ENCODE data around the gene DUOXA1. TPM values are rescaled to one million over a fixed set of nuclear protein-coding genes. Genes with fewer than 3 reads are reported as not detected.
"Not testable (repeated sequence)": the region's sequence is repeated elsewhere in the genome, so short reads cannot be mapped to it uniquely, and the experiment has no call there.

The DUOXA1 gene
- total and polyA plus RNA-seq, 2 donors, result 12.1 to 12.3 TPM

DNA sequence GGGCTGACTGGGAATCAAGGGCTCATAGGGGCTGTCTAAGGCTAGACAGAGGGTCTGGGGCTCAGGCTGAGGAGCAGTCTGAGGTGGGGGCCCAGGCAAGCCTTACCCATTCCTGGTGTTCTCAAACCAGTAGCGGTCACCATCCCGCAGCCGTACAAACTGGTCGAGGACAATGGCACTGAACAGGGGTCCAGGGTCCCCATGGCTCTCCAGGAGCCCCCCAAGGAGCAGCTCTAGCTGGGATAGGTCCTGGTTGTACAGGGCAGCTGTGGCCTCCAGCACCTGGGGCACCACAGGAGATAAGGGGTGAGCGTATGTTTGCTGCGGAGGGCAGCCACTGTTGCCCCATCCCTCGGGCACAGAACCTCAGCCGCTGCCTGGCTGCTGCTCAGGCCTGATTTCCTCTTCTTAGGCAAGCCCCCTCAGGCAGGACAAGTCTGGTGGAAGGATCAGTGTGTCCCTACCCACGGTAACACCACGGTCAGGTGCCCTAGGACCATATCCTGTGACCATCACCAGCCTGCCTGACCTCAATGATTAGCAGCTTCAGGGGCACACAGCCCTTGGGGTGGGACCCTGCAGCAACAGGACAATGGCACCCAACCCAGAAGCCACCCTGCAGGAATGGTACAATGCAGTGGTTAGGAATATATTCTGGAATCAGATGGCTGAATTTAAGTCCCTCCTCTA lies 21.6 kb downstream of the DUOXA1 start:
- Histone ChIP-seq H3K4me1 (ENCODE audit: insufficient read depth) (no peaks in the 10 kb centered on the region), H3K36me3 (ENCODE audit: insufficient read depth) (no peaks in the 10 kb centered on the region), H3K4me3 (ENCODE audit: low read depth, low read length) (no peak overlapping the region), H3K27ac (ENCODE audit: low read depth) (no peak overlapping the region)
- DNase-seq (ENCODE audit: extremely low spot score), result no peak
- 91% methylated on average over 10 of the region's 10 CpGs for WGBS

DNA sequence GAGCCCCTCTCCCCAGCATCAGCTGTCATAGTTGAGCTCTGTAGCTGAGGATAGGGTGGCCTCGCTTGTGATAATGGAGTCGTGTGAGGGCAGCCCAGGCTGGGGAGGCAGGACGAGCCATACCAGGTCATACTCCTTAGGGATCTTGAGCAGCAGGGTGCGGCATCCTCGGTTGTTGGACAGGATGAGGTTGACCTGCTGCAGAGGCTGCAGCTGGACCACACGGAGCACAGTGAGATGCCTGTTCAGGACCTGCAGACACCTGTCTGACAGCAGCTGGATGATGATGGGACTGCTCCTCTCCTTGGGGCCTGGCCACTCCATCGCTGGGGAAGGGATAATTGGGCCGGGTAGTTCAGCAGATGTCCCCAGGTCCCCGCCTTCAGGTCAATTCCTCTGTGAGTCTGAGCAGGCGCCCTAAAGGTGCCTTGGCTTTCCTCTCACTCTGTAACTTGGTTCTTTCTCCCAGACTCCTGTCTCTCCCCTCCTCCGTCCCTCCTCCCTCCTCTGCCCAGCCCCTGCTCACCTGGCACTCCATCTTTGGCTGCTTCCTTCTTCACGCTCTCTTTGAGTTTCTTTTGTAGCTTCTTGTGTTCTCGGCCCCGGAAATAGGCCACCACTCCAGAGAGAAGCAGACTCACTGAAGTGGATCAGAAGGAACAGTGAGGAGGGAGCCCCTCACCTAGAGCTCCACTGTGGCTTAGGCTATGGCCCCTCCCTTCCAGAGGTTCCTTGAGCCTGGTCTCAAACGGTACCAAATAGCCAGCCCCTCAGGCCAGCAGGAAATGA lies 23.5 kb downstream of the DUOXA1 start:
- DNase-seq (ENCODE audit: extremely low spot score), result no peak
- H3K27ac ChIP-seq (ENCODE audit: low read depth), result no peak overlapping the region
- no peaks in the 10 kb centered on the region for H3K4me1 ChIP-seq (ENCODE audit: insufficient read depth)
- no peak overlapping the region for H3K4me3 ChIP-seq (ENCODE audit: low read depth, low read length)
- WGBS, result 77% methylated on average over 15 of the region's 15 CpGs
- no peaks in the 10 kb centered on the region for H3K36me3 ChIP-seq (ENCODE audit: insufficient read depth)

- no peak overlapping the region for H3K27ac ChIP-seq (ENCODE audit: low read depth)
- no peak for DNase-seq (ENCODE audit: extremely low spot score)
- H3K4me1 ChIP-seq (ENCODE audit: insufficient read depth), result no peaks in the 10 kb centered on the region
- 93% methylated on average over 11 of the region's 11 CpGs for WGBS
- no peak overlapping the region for H3K4me3 ChIP-seq (ENCODE audit: low read depth, low read length)
- H3K36me3 ChIP-seq (ENCODE audit: insufficient read depth), result no peaks in the 10 kb centered on the region
Observed at GRCh38 chr15:45105586-45105985, 24.1 kb downstream of the DUOXA1 start.

GRCh38 chr15:45104170-45104569 lies 25.5 kb downstream of the DUOXA1 start:
- not testable (repeated sequence) for H3K27ac ChIP-seq (ENCODE audit: low read depth); H3K4me1 ChIP-seq (ENCODE audit: insufficient read depth); H3K36me3 ChIP-seq (ENCODE audit: insufficient read depth); DNase-seq (ENCODE audit: extremely low spot score); H3K4me3 ChIP-seq (ENCODE audit: low read depth, low read length)
- 91% methylated on average over 9 of the region's 9 CpGs for WGBS

DNA sequence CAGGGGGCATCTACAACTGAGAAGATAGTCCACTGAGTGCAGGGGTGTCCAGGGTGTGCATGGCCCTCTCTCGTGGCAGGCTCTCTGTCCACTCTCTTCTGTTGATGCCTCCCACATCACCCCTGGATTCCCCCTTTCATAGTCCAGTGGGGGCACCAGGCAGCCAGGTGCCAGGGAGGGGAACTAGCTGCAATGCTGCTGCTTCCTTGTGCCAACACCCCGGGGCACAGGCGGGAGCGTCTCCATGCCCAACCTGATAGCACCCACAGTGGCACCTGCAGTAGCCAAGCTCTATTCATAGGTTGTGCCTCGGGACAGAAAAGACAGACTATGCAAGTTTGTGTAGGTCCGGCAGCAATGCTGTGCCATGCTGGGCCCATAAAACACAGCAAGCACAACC lies 27.5 kb downstream of the DUOXA1 start:
- no peak overlapping the region for H3K27ac ChIP-seq (ENCODE audit: low read depth)
- H3K4me1 ChIP-seq (ENCODE audit: insufficient read depth), result no peaks in the 10 kb centered on the region
- 92% methylated on average over 6 of the region's 6 CpGs for WGBS
- no peaks in the 10 kb centered on the region for H3K36me3 ChIP-seq (ENCODE audit: insufficient read depth)
- H3K4me3 ChIP-seq (ENCODE audit: low read depth, low read length), result no peak overlapping the region
- DNase-seq (ENCODE audit: extremely low spot score), result no peak

GRCh38 chr15:45101749-45102148 lies 27.9 kb downstream of the DUOXA1 start:
- Histone ChIP-seq H3K4me3 (ENCODE audit: low read depth, low read length) (no peak overlapping the region), H3K4me1 (ENCODE audit: insufficient read depth) (no peaks in the 10 kb centered on the region), H3K27ac (ENCODE audit: low read depth) (no peak overlapping the region), H3K36me3 (ENCODE audit: insufficient read depth) (no peaks in the 10 kb centered on the region)
- DNase-seq (ENCODE audit: extremely low spot score), result no peak
- 90% methylated on average over 12 of the region's 12 CpGs for WGBS

- 51% methylated on average over 7 of the region's 7 CpGs for WGBS
- H3K4me3 ChIP-seq (ENCODE audit: low read depth, low read length), result no peak overlapping the region
- no peaks in the 10 kb centered on the region for H3K36me3 ChIP-seq (ENCODE audit: insufficient read depth)
- no peak overlapping the region for H3K27ac ChIP-seq (ENCODE audit: low read depth)
- no peaks in the 10 kb centered on the region for H3K4me1 ChIP-seq (ENCODE audit: insufficient read depth)
- no peak for DNase-seq (ENCODE audit: extremely low spot score)
Observed at GRCh38 chr15:45100884-45101625, 28.6 kb downstream of the DUOXA1 start.

- Histone ChIP-seq H3K27ac (ENCODE audit: low read depth) (no peak overlapping the region), H3K4me3 (ENCODE audit: low read depth, low read length) (no peak overlapping the region), H3K36me3 (ENCODE audit: insufficient read depth) (no peaks in the 10 kb centered on the region), H3K4me1 (ENCODE audit: insufficient read depth) (no peaks in the 10 kb centered on the region)
- 87% methylated on average over 23 of the region's 23 CpGs for WGBS
- no peak for DNase-seq (ENCODE audit: extremely low spot score)
Observed at GRCh38 chr15:45099549-45100165, 30.0 kb downstream of the DUOXA1 start.

- DNase-seq (ENCODE audit: extremely low spot score), result no peak
Observed at GRCh38 chr15:45097466-45097865, 32.2 kb downstream of the DUOXA1 start.

GRCh38 chr15:45095661-45096060 lies 34.0 kb downstream of the DUOXA1 start:
- Histone ChIP-seq H3K36me3 (ENCODE audit: insufficient read depth) (no peaks in the 10 kb centered on the region), H3K4me1 (ENCODE audit: insufficient read depth) (no peaks in the 10 kb centered on the region), H3K27ac (ENCODE audit: low read depth) (no peak overlapping the region), H3K4me3 (ENCODE audit: low read depth, low read length) (no peak overlapping the region)
- no peak for DNase-seq (ENCODE audit: extremely low spot score)
- 95% methylated on average over 11 of the region's 11 CpGs for WGBS

More at GRCh38 chr15:45097466-45097865, 32.2 kb downstream of the DUOXA1 start:
- no peak overlapping the region for H3K27ac ChIP-seq (ENCODE audit: low read depth)
- no peaks in the 10 kb centered on the region for H3K4me1 ChIP-seq (ENCODE audit: insufficient read depth)
- no peaks in the 10 kb centered on the region for H3K36me3 ChIP-seq (ENCODE audit: insufficient read depth)
- 92% methylated on average over 7 of the region's 7 CpGs for WGBS
- H3K4me3 ChIP-seq (ENCODE audit: low read depth, low read length), result no peak overlapping the region

DNA sequence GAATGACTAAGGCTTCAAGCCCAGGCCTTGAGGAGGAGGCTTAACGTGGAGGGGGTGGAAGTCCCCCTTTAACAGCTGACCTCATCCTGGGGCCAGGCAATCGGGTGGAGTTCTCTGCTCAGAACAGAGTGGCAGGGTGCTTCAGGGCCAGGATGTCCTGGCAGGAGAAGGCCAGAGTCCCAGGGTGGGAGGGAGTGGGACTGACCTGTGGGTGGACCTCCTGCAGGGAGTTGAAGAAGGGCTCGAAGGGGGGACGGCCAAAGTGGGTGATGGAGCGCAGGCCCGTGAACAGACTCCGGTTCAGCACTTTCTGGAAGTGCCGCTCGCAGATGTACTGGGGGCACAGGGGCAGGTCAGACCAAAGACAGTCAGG lies 35.3 kb downstream of the DUOXA1 start:
- DNase-seq (ENCODE audit: extremely low spot score), result no peak
- H3K4me1 ChIP-seq (ENCODE audit: insufficient read depth), result no peaks in the 10 kb centered on the region

GRCh38 chr15:45093622-45094357 lies 35.9 kb downstream of the DUOXA1 start:
- no peak overlapping the region for H3K27ac ChIP-seq (ENCODE audit: low read depth)
- no peaks in the 10 kb centered on the region for H3K4me1 ChIP-seq (ENCODE audit: insufficient read depth)
- WGBS, result 92% methylated on average over 11 of the region's 11 CpGs
- no peak overlapping the region for H3K4me3 ChIP-seq (ENCODE audit: low read depth, low read length)
- no peaks in the 10 kb centered on the region for H3K36me3 ChIP-seq (ENCODE audit: insufficient read depth)
- DNase-seq (ENCODE audit: extremely low spot score), result no peak

More for the DNA sequence above, 35.3 kb downstream of the DUOXA1 start:
- Histone ChIP-seq H3K4me3 (ENCODE audit: low read depth, low read length) (no peak overlapping the region), H3K36me3 (ENCODE audit: insufficient read depth) (no peaks in the 10 kb centered on the region), H3K27ac (ENCODE audit: low read depth) (no peak overlapping the region)
- 74% methylated on average over 9 of the region's 9 CpGs for WGBS

- H3K27ac ChIP-seq (ENCODE audit: low read depth), result no peak overlapping the region
- H3K4me1 ChIP-seq (ENCODE audit: insufficient read depth), result no peaks in the 10 kb centered on the region
- H3K4me3 ChIP-seq (ENCODE audit: low read depth, low read length), result no peak overlapping the region
- DNase-seq (ENCODE audit: extremely low spot score), result no peak
- no peaks in the 10 kb centered on the region for H3K36me3 ChIP-seq (ENCODE audit: insufficient read depth)
- WGBS, result 86% methylated on average over 4 of the region's 4 CpGs
Observed at GRCh38 chr15:45093013-45093412, 36.7 kb downstream of the DUOXA1 start.
